ENCODE data around the gene SMIM43.
A peak's percentile ranks its signal among the peaks of the same experiment; 100 is the strongest.

- TF ChIP-seq, protein P1, sequence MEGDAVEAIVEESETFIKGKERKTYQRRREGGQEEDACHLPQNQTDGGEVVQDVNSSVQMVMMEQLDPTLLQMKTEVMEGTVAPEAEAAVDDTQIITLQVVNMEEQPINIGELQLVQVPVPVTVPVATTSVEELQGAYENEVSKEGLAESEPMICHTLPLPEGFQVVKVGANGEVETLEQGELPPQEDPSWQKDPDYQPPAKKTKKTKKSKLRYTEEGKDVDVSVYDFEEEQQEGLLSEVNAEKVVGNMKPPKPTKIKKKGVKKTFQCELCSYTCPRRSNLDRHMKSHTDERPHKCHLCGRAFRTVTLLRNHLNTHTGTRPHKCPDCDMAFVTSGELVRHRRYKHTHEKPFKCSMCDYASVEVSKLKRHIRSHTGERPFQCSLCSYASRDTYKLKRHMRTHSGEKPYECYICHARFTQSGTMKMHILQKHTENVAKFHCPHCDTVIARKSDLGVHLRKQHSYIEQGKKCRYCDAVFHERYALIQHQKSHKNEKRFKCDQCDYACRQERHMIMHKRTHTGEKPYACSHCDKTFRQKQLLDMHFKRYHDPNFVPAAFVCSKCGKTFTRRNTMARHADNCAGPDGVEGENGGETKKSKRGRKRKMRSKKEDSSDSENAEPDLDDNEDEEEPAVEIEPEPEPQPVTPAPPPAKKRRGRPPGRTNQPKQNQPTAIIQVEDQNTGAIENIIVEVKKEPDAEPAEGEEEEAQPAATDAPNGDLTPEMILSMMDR (optimal IDR thresholded peaks at IDR 0.05 in 1 of 3, IDR thresholded peaks at IDR 0.05 in 1 of 3, conservative IDR thresholded peaks at IDR 0.05 in 1 of 3; ENCODE audit: extremely low read depth in 1 of 3, insufficient read depth in 2 of 3, low read length in 3 of 3) = peak; percentile 15 to 62 (median 53)
- TF ChIP-seq EZH2 (IDR thresholded peaks at IDR 0.05; ENCODE audit: low read length) = no peak
Observed at GRCh38 chr4:121726642-121727268, 38.2 kb downstream of the SMIM43 start.

Measured in keratinocyte (primary cell).